ENCODE data around the gene CCDC102A. TPM values are rescaled to one million over a fixed set of nuclear protein-coding genes. Genes with fewer than 3 reads are reported as not detected.

Gene CCDC102A
- total and polyA plus RNA-seq, 2 of the 13 experiments (the other 11 are each of a cell fraction or from before 2014, with no cell fraction given) = 2.1 to 2.8 TPM

DNA sequence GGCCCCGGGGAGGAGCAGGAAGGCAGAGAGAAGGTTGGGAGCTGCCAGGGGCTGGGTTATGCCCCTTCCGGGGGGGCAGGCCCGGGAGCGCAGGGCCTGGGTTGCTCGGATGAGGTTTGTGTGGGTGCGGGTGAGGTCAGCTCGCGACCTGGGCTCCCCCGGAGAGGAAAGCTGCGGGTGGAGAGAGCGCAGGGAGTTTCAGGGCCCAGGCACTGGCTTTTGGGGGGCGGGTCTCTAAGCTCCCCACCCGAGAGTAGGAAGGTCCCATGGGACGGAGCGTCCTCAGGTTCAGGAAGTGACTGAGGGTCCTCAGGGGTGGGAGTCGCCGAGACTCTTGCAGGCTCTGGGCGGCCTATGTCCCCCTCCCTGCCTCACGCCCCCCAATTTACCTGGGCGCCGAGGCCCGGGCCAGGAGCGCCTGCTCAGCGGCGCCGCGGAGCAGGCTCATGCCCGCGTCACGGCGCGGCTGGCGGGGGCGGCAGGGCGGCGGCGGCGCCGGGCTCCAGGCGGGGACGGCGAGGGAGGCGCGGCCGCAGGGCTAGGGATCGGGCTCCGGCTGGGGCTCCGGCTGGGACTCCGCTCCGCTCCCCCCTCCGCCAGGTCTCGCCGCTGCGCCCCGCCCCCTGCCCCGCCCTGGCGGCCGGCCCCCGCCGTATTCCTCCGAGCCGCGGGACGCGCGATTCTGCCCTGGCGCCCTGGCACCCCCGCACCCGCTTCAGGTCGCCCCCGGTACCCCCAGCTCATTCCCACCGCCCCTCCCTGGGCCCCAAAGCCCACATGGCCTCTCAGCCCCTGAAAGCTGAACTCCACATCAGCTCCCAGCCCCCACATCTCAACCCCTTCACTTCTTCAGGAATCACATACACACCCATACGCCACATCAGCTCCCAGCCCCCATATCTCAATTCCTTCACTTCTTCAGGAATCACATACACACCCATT lies 50.2 kb downstream of the CCDC102A start, which contains the start of gene DOK4 (continued):
- TF ChIP-seq ZNF598 (CRISPR knock-in tag; IDR thresholded peaks at IDR 0.05; ENCODE audit: borderline replicate concordance) (no peak; the same call in 1 of the 2 replicates), ZNF883 (CRISPR knock-in tag; IDR thresholded peaks at IDR 0.05; ENCODE audit: not compliant biosample characterization) (no peak), PITX1 (CRISPR knock-in tag; IDR thresholded peaks at IDR 0.05) (no peak), ZNF367 (CRISPR knock-in tag; IDR thresholded peaks at IDR 0.05; ENCODE audit: borderline replicate concordance) (no peak), ZNF460 (CRISPR knock-in tag; IDR thresholded peaks at IDR 0.05; ENCODE audit: borderline replicate concordance) (no peak), CCAR2 (optimal IDR thresholded peaks at IDR 0.05; ENCODE audit: low read depth, low read length) (no peak), KLF13 (CRISPR knock-in tag; IDR thresholded peaks at IDR 0.05) (0 out of 2 replicates have a peak, but pooled peaks have one; percentile 52), SYNCRIP (IDR thresholded peaks at IDR 0.05; ENCODE audit: insufficient read depth, low read depth, low read length) (no peak), PLRG1 (conservative IDR thresholded peaks at IDR 0.05) (no peak), GATAD1 (CRISPR knock-in tag; IDR thresholded peaks at IDR 0.05) (no peak), MED13 (CRISPR knock-in tag; IDR thresholded peaks at IDR 0.05) (no peak), NFE2L2 (IDR thresholded peaks at IDR 0.05; ENCODE audit: low read length) (no peak), ZNF644 (CRISPR knock-in tag; IDR thresholded peaks at IDR 0.05; ENCODE audit: low read depth) (no peak), ISL2 (CRISPR knock-in tag; IDR thresholded peaks at IDR 0.05) (no peak), ZNF781 (CRISPR knock-in tag; IDR thresholded peaks at IDR 0.05; ENCODE audit: borderline replicate concordance, not compliant biosample characterization) (no peak), CREM (IDR thresholded peaks at IDR 0.05) (no peak), CREM (CRISPR knock-in tag; IDR thresholded peaks at IDR 0.05) (no peak)
- TF ChIP-seq, protein P1, sequence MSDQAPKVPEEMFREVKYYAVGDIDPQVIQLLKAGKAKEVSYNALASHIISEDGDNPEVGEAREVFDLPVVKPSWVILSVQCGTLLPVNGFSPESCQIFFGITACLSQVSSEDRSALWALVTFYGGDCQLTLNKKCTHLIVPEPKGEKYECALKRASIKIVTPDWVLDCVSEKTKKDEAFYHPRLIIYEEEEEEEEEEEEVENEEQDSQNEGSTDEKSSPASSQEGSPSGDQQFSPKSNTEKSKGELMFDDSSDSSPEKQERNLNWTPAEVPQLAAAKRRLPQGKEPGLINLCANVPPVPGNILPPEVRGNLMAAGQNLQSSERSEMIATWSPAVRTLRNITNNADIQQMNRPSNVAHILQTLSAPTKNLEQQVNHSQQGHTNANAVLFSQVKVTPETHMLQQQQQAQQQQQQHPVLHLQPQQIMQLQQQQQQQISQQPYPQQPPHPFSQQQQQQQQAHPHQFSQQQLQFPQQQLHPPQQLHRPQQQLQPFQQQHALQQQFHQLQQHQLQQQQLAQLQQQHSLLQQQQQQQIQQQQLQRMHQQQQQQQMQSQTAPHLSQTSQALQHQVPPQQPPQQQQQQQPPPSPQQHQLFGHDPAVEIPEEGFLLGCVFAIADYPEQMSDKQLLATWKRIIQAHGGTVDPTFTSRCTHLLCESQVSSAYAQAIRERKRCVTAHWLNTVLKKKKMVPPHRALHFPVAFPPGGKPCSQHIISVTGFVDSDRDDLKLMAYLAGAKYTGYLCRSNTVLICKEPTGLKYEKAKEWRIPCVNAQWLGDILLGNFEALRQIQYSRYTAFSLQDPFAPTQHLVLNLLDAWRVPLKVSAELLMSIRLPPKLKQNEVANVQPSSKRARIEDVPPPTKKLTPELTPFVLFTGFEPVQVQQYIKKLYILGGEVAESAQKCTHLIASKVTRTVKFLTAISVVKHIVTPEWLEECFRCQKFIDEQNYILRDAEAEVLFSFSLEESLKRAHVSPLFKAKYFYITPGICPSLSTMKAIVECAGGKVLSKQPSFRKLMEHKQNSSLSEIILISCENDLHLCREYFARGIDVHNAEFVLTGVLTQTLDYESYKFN (CRISPR knock-in tag; conservative IDR thresholded peaks at IDR 0.05) = no peak; the same call in 1 of the 2 replicates
- TF ChIP-seq, protein P2, sequence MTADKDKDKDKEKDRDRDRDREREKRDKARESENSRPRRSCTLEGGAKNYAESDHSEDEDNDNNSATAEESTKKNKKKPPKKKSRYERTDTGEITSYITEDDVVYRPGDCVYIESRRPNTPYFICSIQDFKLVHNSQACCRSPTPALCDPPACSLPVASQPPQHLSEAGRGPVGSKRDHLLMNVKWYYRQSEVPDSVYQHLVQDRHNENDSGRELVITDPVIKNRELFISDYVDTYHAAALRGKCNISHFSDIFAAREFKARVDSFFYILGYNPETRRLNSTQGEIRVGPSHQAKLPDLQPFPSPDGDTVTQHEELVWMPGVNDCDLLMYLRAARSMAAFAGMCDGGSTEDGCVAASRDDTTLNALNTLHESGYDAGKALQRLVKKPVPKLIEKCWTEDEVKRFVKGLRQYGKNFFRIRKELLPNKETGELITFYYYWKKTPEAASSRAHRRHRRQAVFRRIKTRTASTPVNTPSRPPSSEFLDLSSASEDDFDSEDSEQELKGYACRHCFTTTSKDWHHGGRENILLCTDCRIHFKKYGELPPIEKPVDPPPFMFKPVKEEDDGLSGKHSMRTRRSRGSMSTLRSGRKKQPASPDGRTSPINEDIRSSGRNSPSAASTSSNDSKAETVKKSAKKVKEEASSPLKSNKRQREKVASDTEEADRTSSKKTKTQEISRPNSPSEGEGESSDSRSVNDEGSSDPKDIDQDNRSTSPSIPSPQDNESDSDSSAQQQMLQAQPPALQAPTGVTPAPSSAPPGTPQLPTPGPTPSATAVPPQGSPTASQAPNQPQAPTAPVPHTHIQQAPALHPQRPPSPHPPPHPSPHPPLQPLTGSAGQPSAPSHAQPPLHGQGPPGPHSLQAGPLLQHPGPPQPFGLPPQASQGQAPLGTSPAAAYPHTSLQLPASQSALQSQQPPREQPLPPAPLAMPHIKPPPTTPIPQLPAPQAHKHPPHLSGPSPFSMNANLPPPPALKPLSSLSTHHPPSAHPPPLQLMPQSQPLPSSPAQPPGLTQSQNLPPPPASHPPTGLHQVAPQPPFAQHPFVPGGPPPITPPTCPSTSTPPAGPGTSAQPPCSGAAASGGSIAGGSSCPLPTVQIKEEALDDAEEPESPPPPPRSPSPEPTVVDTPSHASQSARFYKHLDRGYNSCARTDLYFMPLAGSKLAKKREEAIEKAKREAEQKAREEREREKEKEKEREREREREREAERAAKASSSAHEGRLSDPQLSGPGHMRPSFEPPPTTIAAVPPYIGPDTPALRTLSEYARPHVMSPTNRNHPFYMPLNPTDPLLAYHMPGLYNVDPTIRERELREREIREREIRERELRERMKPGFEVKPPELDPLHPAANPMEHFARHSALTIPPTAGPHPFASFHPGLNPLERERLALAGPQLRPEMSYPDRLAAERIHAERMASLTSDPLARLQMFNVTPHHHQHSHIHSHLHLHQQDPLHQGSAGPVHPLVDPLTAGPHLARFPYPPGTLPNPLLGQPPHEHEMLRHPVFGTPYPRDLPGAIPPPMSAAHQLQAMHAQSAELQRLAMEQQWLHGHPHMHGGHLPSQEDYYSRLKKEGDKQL (CRISPR knock-in tag; IDR thresholded peaks at IDR 0.05; ENCODE audit: low read depth) = no peak
- TF ChIP-seq, protein P3, sequence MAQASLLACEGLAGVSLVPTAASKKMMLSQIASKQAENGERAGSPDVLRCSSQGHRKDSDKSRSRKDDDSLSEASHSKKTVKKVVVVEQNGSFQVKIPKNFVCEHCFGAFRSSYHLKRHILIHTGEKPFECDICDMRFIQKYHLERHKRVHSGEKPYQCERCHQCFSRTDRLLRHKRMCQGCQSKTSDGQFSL (CRISPR knock-in tag; IDR thresholded peaks at IDR 0.05) = no peak

Measured in HepG2 (cell line).